Astrocyte (in vitro differentiated cells and primary cell): ENCODE results near the gene SMARCB1.

Experiments used
- EZH2 ChIP-seq: IDR thresholded peaks from 2 replicates; pipeline ENCODE4 v1.6.1; 2012; ENCODE audit warnings: mild to moderate bottlenecking, low read length, inconsistent platforms; ENCODE audit not compliant: insufficient read depth
- TF ChIP-seq, protein P1 (sequence below): IDR thresholded peaks from 2 replicates; pipeline ENCODE4 v1.5.1; 2011; ENCODE audit warnings: low read depth, mild to moderate bottlenecking, inconsistent platforms, low read length, moderate library complexity; ENCODE audit not compliant: insufficient read depth

DNA sequence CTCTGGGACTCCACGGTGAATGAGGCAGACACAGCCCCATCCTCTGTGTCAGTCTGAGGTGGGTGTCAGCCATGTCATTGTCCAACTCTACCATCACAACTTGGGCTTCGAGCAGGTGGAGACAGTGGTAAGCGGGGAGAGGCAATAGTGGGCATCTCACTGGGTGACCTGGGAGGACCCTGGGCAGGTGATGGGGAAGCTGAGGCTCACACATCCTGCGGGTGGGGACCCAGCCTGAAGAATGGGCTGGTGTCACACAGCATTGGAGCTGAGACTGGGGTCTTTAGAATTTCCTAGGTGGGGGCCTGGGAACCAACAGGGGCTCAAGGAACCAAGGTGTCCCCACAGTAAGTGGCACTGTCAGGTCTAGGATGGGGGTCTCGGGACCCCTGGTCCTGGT, 7.0 kb upstream of the SMARCB1 start:
- TF ChIP-seq, protein P1, sequence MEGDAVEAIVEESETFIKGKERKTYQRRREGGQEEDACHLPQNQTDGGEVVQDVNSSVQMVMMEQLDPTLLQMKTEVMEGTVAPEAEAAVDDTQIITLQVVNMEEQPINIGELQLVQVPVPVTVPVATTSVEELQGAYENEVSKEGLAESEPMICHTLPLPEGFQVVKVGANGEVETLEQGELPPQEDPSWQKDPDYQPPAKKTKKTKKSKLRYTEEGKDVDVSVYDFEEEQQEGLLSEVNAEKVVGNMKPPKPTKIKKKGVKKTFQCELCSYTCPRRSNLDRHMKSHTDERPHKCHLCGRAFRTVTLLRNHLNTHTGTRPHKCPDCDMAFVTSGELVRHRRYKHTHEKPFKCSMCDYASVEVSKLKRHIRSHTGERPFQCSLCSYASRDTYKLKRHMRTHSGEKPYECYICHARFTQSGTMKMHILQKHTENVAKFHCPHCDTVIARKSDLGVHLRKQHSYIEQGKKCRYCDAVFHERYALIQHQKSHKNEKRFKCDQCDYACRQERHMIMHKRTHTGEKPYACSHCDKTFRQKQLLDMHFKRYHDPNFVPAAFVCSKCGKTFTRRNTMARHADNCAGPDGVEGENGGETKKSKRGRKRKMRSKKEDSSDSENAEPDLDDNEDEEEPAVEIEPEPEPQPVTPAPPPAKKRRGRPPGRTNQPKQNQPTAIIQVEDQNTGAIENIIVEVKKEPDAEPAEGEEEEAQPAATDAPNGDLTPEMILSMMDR, result no peak
- TF ChIP-seq EZH2, result no peak
